Astrocyte (in vitro differentiated cells and primary cell): ENCODE data around the gene DGKQ. TPM values are rescaled to one million over a fixed set of nuclear protein-coding genes. Genes with fewer than 3 reads are reported as not detected.

Experiments
- DNase-seq: peaks from one replicate; pipeline ENCODE4 v3.0.0-alpha.2; 2010; ENCODE audit warnings: low read depth
- FAIRE-seq: peaks from 2 replicates; lab custom pipeline; 2011; peaks lifted over from hg19 to GRCh38; lab: Jason Lieb, UNC
- H2AFZ ChIP-seq: 2 replicates; pipeline ENCODE4 v1.6.0; 2012; ENCODE audit warnings: low read depth, low read length, inconsistent platforms
- H3K27ac ChIP-seq: 2 replicates; pipeline ENCODE4 v1.5.1; 2011; ENCODE audit warnings: low read depth, low read length, inconsistent platforms
- H3K27me3 ChIP-seq: 2 replicates; pipeline ENCODE4 v1.6.0; 2011; ENCODE audit warnings: low read length, inconsistent platforms; ENCODE audit not compliant: insufficient read depth
- H3K36me3 ChIP-seq: 2 replicates; pipeline ENCODE4 v1.5.1; 2011; ENCODE audit warnings: low read length, inconsistent platforms; ENCODE audit not compliant: insufficient read depth
- H3K4me1 ChIP-seq: 2 replicates; pipeline ENCODE4 v1.5.1; 2011; ENCODE audit warnings: low read length, inconsistent platforms; ENCODE audit not compliant: insufficient read depth
- H3K4me2 ChIP-seq: 2 replicates; pipeline ENCODE4 v1.6.0; 2012; ENCODE audit warnings: low read length, inconsistent platforms
- H3K4me3 ChIP-seq: 2 replicates; pipeline ENCODE4 v1.5.1; 2011; ENCODE audit warnings: low read depth, mild to moderate bottlenecking, low read length, inconsistent platforms; ENCODE audit not compliant: insufficient read depth
- H3K79me2 ChIP-seq: 2 replicates; pipeline ENCODE4 v1.6.0; 2012; ENCODE audit warnings: mild to moderate bottlenecking, low read length, inconsistent platforms; ENCODE audit not compliant: insufficient read depth
- H3K9ac ChIP-seq: 2 replicates; pipeline ENCODE4 v1.6.0; 2012; ENCODE audit warnings: mild to moderate bottlenecking, low read length, inconsistent platforms
- H3K9me3 ChIP-seq: 2 replicates; pipeline ENCODE4 v1.5.1; 2012; ENCODE audit warnings: low read depth, mild to moderate bottlenecking, low read length, inconsistent platforms; ENCODE audit not compliant: insufficient read depth
- H4K20me1 ChIP-seq: 2 replicates; pipeline ENCODE4 v1.6.0; 2012; ENCODE audit warnings: low read length, inconsistent platforms; ENCODE audit not compliant: insufficient read depth
- H3K27ac Mint-ChIP-seq: one replicate; pipeline ENCODE4 v1.8.0; 2021; ENCODE audit warnings: mild to moderate bottlenecking, mixed read lengths; ENCODE audit not compliant: unreplicated experiment
- H3K27me3 Mint-ChIP-seq: one replicate; pipeline ENCODE4 v1.8.0; 2021; ENCODE audit warnings: low read depth, mixed read lengths; ENCODE audit not compliant: unreplicated experiment
- H3K36me3 Mint-ChIP-seq: one replicate; pipeline ENCODE4 v1.8.0; 2021; ENCODE audit warnings: low read depth, mixed read lengths; ENCODE audit not compliant: unreplicated experiment
- H3K4me1 Mint-ChIP-seq: one replicate; pipeline ENCODE4 v1.8.0; 2021; ENCODE audit warnings: low read depth, mixed read lengths; ENCODE audit not compliant: unreplicated experiment
- H3K4me3 Mint-ChIP-seq: one replicate; pipeline ENCODE4 v1.8.0; 2021; ENCODE audit warnings: mild to moderate bottlenecking, moderate library complexity, mixed read lengths; ENCODE audit not compliant: unreplicated experiment
- H3K9me3 Mint-ChIP-seq: one replicate; pipeline ENCODE4 v1.8.0; 2021; ENCODE audit warnings: mild to moderate bottlenecking, mixed read lengths; ENCODE audit not compliant: unreplicated experiment
- EZH2 ChIP-seq: IDR thresholded peaks from 2 replicates; pipeline ENCODE4 v1.6.1; 2012; ENCODE audit warnings: mild to moderate bottlenecking, low read length, inconsistent platforms; ENCODE audit not compliant: insufficient read depth
- total RNA-seq: library from RNA; stranded (reverse); gene quantifications from 2 replicates; pipeline ENCODE4 v1.2.1, GENCODE V29; 2021
- TF ChIP-seq, protein P1 (sequence below): IDR thresholded peaks from 2 replicates; pipeline ENCODE4 v1.5.1; 2011; ENCODE audit warnings: low read depth, mild to moderate bottlenecking, inconsistent platforms, low read length, moderate library complexity; ENCODE audit not compliant: insufficient read depth

The DGKQ gene
- total RNA-seq, 1 donor from 2014 or later, result 19.0 TPM

DNA sequence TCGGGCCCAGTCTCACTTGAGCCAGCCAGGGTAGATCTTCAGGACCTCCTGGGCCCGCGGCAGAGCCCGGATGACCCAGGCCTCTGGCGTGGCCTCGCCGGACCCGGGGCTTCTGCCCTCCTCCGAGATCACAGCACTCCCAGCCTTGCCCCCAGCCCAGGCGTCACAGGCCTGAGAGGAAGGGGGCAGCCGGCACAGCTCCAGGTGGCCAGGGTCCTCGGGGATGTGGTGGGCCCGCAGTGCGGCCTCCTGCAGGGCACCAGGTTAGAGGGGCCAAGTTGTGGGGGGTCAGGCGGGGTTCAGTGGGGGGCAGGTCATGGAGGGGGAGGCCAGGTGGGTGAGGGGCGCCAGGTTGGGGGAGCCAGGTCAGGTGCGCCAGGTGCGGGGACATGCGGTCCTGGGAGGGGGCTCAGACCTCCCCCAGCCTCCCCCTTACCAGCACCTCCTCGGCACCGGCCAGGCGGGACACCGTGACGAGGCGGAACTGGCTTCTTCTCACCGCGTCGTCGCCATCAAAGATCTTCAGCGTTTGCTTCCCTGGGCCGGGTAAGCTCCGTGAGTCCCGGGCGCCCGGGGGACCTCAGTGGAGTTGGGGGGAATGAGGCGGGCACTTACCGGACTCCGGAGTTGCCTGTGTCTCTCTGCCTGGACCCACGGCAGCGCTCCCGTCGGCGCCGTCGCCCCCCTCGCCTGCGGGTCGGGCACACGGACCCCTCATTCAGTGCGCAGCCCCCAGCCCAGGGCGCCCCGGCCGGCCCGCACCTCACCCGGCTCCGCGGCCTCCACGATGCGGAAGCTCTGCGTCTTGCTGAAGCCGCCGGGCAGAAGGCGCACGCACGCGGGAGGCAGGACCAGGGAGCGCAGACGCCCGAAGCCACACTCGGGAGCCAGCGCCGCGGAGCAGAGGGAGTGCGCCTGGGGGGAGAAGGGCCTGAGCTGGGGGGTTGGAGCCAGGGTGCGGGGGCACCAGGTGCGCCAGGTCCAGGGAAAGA is 6.0 kb downstream of the DGKQ start:
- H3K9me3 ChIP-seq, result no peaks in the 10 kb centered on the region
- H3K36me3 ChIP-seq, result no peaks in the 10 kb centered on the region
- no peaks in the 10 kb centered on the region for H3K27me3 ChIP-seq
- H3K9me3 Mint-ChIP-seq, result no peaks in the 10 kb centered on the region
- H3K27ac Mint-ChIP-seq, result no peak overlapping the region
- H3K27ac ChIP-seq, result no peak overlapping the region
- no peak overlapping the region for H3K4me3 ChIP-seq
- H2AFZ ChIP-seq, result no peak overlapping the region
- TF ChIP-seq, protein P1, sequence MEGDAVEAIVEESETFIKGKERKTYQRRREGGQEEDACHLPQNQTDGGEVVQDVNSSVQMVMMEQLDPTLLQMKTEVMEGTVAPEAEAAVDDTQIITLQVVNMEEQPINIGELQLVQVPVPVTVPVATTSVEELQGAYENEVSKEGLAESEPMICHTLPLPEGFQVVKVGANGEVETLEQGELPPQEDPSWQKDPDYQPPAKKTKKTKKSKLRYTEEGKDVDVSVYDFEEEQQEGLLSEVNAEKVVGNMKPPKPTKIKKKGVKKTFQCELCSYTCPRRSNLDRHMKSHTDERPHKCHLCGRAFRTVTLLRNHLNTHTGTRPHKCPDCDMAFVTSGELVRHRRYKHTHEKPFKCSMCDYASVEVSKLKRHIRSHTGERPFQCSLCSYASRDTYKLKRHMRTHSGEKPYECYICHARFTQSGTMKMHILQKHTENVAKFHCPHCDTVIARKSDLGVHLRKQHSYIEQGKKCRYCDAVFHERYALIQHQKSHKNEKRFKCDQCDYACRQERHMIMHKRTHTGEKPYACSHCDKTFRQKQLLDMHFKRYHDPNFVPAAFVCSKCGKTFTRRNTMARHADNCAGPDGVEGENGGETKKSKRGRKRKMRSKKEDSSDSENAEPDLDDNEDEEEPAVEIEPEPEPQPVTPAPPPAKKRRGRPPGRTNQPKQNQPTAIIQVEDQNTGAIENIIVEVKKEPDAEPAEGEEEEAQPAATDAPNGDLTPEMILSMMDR, result no peak
- TF ChIP-seq EZH2, result no peak
- no peak for DNase-seq
- H3K4me1 Mint-ChIP-seq, result no peaks in the 10 kb centered on the region
- no peaks in the 10 kb centered on the region for H3K27me3 Mint-ChIP-seq
- peaks cover 5% of the 10 kb centered on the region for H3K36me3 Mint-ChIP-seq
- no peak for FAIRE-seq
- H3K4me2 ChIP-seq, result peak overlapping the region; percentile 19
- peaks cover 7% of the 10 kb centered on the region for H3K79me2 ChIP-seq
- H3K4me1 ChIP-seq, result peaks cover 6% of the 10 kb centered on the region
- H3K4me3 Mint-ChIP-seq, result no peak overlapping the region
- no peak overlapping the region for H3K9ac ChIP-seq
- peaks cover 34% of the 10 kb centered on the region for H4K20me1 ChIP-seq

DNA sequence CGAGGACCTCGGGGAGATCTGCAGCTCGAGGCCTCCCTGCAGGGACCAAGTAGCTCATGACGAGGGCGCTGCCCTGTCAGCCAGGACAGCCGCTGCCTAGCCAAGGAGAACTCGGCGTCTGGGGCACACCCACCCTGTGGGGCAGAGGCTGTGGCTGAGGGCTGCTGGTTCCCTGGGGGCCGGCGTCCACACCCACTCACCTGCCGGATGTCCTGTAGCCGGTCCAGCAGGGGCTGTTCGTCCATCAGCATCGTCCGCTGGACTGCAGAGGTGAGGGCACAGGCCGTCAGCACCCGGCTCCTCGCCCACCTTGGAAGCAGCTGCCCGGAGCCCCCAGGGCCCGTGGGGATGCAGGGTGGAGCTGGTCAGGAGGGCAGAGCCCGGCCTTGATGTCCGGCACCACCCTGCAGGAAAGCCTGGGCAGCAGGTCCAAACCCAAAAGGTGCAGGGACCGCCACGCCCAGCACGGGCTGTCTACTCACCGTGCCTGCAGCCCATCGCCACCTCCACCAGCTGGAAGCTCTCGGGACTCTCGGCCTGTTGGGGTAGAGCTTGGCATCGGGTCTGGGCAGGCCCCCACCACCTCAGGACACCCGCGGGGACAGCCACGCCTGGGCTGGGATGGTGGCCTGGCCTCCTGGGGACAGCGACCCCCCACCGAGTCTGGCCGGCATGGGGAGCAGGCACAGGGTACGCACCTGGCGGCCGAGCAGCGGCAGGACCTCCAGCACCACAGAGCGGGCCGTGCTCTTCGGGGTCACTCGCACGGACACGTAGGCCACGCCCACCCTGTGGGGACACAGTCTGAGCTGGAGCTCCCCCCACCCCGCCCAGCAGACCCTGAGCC is 6.9 kb downstream of the DGKQ start:
- FAIRE-seq, result no peak

More for the DNA sequence above, 6.9 kb downstream of the DGKQ start:
- Mint-ChIP-seq H3K4me1 (no peaks in the 10 kb centered on the region), H3K4me3 (no peak overlapping the region), H3K27ac (no peak overlapping the region), H3K9me3 (no peaks in the 10 kb centered on the region), H3K36me3 (peaks cover 5% of the 10 kb centered on the region), H3K27me3 (no peaks in the 10 kb centered on the region)
- no peaks in the 10 kb centered on the region for H3K36me3 ChIP-seq
- no peak overlapping the region for H3K27ac ChIP-seq
- H3K79me2 ChIP-seq, result no peaks in the 10 kb centered on the region
- no peak overlapping the region for H2AFZ ChIP-seq
- DNase-seq, result no peak
- H3K9ac ChIP-seq, result no peak overlapping the region
- H3K4me2 ChIP-seq, result no peak overlapping the region
- no peaks in the 10 kb centered on the region for H3K9me3 ChIP-seq
- peaks cover 25% of the 10 kb centered on the region for H4K20me1 ChIP-seq
- no peaks in the 10 kb centered on the region for H3K4me1 ChIP-seq
- no peaks in the 10 kb centered on the region for H3K27me3 ChIP-seq
- H3K4me3 ChIP-seq, result no peak overlapping the region
- TF ChIP-seq, protein P1, result no peak
- TF ChIP-seq EZH2, result no peak
